ENCODE measurements around the gene FAM217A. TPM values are rescaled to one million over a fixed set of nuclear protein-coding genes. Genes with fewer than 3 reads are reported as not detected.
A peak's percentile ranks its signal among the peaks of the same experiment; 100 is the strongest.

Gene FAM217A
- total and polyA plus RNA-seq, 9 of the 15 experiments (the other 6 are each of a cell fraction or from before 2014, with no cell fraction given) = not detected

GRCh38 chr6:4059115-4059777, 19.7 kb downstream of the FAM217A start:
- Histone ChIP-seq H3K4me2 (ENCODE audit: insufficient read depth, low read length) (no peak overlapping the region), H3K9ac (ENCODE audit: insufficient read depth in 1 of 2, low read depth in 2 of 2, low read length in 2 of 2) (peak overlapping the region in 1 of 2 experiments; percentile 9; a peak in 1 of 4 replicates), H3K9me3 (replicated peaks; ENCODE audit: control insufficient read depth, insufficient read depth, low read depth, low read length) (no peaks in the 10 kb centered on the region), H3K36me3 (ENCODE audit: control insufficient read depth, insufficient read depth, low read length) (peaks cover 100% of the 10 kb centered on the region), H3K4me3 (no peak overlapping the region), H4K20me1 (replicated peaks; ENCODE audit: control insufficient read depth, insufficient read depth, low read length) (no peaks in the 10 kb centered on the region), H3K9me1 (ENCODE audit: control insufficient read depth, insufficient read depth, low read length) (no peaks in the 10 kb centered on the region), H2AFZ (ENCODE audit: low read depth, low read length) (no peak overlapping the region), H3K4me1 (replicated peaks in 1 of 2; ENCODE audit: control insufficient read depth in 2 of 2, insufficient read depth in 2 of 2, low read length in 2 of 2) (peaks cover 0 to 6% of the 10 kb centered on the region in 2 experiments; a peak in 1 of 5 replicates), H3K27me3 (ENCODE audit: control insufficient read depth in 2 of 2, insufficient read depth in 2 of 2, low read length in 2 of 2) (no peaks in the 10 kb centered on the region), H3K79me2 (ENCODE audit: control insufficient read depth, insufficient read depth, low read length) (no peaks in the 10 kb centered on the region), H3K27ac (ENCODE audit: extremely low read depth, low read depth, low read length) (peak overlapping the region; percentile 59)
- DNase-seq (ENCODE audit: extremely low read depth in 1 of 4, low spot score in 3 of 4) (peak; percentile 39 to 72 (median 58)), FAIRE-seq (peak; percentile 60), ATAC-seq (peak; percentile 82)
- WGBS (ENCODE audit: insufficient coverage, low coverage, missing lambda C conversion rate) = 79% methylated on average over 4 of the region's 4 CpGs
- intact Hi-C loops (cut with micrococcal nuclease) = loop anchor here (5.0 kb wide), 1 partner anchor 78 kb away; the partner anchor contains the start of gene ECI2
- POLR2A ChIA-PET = interaction anchor here (1.2 to 1.3 kb wide), 2 partner anchors 9 to 38 kb away, joined by 5 read pairs; a partner anchor contains a TSS
- BruUV-seq (replicated peaks) = no TSS peak
- CTCF ChIA-PET (ENCODE audit: low intra/inter-chr PET ratio) = no interaction called here
- in situ Hi-C loops (cut with MboI) = no loop called here
- TF ChIP-seq TRIM25 (IDR thresholded peaks at IDR 0.05; ENCODE audit: borderline replicate concordance) (no peak), JUND (IDR thresholded peaks at IDR 0.05; ENCODE audit: borderline replicate concordance, low read depth, low read length) (peak; percentile 57; the same call in 1 of the 2 replicates), JUND (tag; IDR thresholded peaks at IDR 0.05; ENCODE audit: borderline replicate concordance, low read depth, low read length) (no peak), PHTF2 (CRISPR knock-in tag; IDR thresholded peaks at IDR 0.05) (no peak), MCM5 (IDR thresholded peaks at IDR 0.05; ENCODE audit: low read depth) (no peak), ATF3 (IDR thresholded peaks at IDR 0.05) (peak; percentile 67), ATF3 (CRISPR knock-in tag; conservative IDR thresholded peaks at IDR 0.05) (no peak), ETV5 (CRISPR knock-in tag; IDR thresholded peaks at IDR 0.05; ENCODE audit: low read depth) (peak; percentile 62), TGIF2 (CRISPR knock-in tag; IDR thresholded peaks at IDR 0.05) (no peak), NEUROD1 (IDR thresholded peaks at IDR 0.05; ENCODE audit: borderline replicate concordance, low read depth, low read length, partially characterized antibody) (peak; percentile 46), EP300 (IDR thresholded peaks at IDR 0.05; ENCODE audit: low read length) (peak; percentile 38; the same call in 1 of the 2 replicates), ZNF583 (CRISPR knock-in tag; IDR thresholded peaks at IDR 0.05) (no peak), ZNF175 (CRISPR knock-in tag; IDR thresholded peaks at IDR 0.05; ENCODE audit: low read depth) (0 out of 2 replicates have a peak, but pooled peaks have one; percentile 47), SMARCA4 (IDR thresholded peaks at IDR 0.05) (peak; percentile 55), TAL1 (IDR thresholded peaks at IDR 0.05) (no peak)
- TF ChIP-seq, protein P1, sequence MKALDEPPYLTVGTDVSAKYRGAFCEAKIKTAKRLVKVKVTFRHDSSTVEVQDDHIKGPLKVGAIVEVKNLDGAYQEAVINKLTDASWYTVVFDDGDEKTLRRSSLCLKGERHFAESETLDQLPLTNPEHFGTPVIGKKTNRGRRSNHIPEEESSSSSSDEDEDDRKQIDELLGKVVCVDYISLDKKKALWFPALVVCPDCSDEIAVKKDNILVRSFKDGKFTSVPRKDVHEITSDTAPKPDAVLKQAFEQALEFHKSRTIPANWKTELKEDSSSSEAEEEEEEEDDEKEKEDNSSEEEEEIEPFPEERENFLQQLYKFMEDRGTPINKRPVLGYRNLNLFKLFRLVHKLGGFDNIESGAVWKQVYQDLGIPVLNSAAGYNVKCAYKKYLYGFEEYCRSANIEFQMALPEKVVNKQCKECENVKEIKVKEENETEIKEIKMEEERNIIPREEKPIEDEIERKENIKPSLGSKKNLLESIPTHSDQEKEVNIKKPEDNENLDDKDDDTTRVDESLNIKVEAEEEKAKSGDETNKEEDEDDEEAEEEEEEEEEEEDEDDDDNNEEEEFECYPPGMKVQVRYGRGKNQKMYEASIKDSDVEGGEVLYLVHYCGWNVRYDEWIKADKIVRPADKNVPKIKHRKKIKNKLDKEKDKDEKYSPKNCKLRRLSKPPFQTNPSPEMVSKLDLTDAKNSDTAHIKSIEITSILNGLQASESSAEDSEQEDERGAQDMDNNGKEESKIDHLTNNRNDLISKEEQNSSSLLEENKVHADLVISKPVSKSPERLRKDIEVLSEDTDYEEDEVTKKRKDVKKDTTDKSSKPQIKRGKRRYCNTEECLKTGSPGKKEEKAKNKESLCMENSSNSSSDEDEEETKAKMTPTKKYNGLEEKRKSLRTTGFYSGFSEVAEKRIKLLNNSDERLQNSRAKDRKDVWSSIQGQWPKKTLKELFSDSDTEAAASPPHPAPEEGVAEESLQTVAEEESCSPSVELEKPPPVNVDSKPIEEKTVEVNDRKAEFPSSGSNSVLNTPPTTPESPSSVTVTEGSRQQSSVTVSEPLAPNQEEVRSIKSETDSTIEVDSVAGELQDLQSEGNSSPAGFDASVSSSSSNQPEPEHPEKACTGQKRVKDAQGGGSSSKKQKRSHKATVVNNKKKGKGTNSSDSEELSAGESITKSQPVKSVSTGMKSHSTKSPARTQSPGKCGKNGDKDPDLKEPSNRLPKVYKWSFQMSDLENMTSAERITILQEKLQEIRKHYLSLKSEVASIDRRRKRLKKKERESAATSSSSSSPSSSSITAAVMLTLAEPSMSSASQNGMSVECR (CRISPR knock-in tag; IDR thresholded peaks at IDR 0.05) = no peak
